Fibroblast of lung (primary cell): ENCODE data around the gene MITF.

Source experiments
- EZH2 ChIP-seq: IDR thresholded peaks from 2 replicates; pipeline ENCODE4 v1.5.1; 2012; ENCODE audit warnings: low read length, control low read depth, mild to moderate bottlenecking; ENCODE audit errors: missing control alignments
- TF ChIP-seq, protein P1 (sequence below), 2 donors: IDR thresholded peaks in 1 of 2; conservative IDR thresholded peaks in 1 of 2; 1 replicate in 1 of 2; 2 replicates in 1 of 2; pipeline ENCODE4 v1.5.1; 2011 to 2012; ENCODE audit warnings: low read length in 2 of 2, control low read depth in 1 of 2, inconsistent platforms in 1 of 2, low read depth in 1 of 2, mild to moderate bottlenecking in 1 of 2

- TF ChIP-seq, protein P1, sequence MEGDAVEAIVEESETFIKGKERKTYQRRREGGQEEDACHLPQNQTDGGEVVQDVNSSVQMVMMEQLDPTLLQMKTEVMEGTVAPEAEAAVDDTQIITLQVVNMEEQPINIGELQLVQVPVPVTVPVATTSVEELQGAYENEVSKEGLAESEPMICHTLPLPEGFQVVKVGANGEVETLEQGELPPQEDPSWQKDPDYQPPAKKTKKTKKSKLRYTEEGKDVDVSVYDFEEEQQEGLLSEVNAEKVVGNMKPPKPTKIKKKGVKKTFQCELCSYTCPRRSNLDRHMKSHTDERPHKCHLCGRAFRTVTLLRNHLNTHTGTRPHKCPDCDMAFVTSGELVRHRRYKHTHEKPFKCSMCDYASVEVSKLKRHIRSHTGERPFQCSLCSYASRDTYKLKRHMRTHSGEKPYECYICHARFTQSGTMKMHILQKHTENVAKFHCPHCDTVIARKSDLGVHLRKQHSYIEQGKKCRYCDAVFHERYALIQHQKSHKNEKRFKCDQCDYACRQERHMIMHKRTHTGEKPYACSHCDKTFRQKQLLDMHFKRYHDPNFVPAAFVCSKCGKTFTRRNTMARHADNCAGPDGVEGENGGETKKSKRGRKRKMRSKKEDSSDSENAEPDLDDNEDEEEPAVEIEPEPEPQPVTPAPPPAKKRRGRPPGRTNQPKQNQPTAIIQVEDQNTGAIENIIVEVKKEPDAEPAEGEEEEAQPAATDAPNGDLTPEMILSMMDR (conservative IDR thresholded peaks at IDR 0.05 in 1 of 2, IDR thresholded peaks at IDR 0.05 in 1 of 2; ENCODE audit: low read depth in 1 of 2, low read length in 2 of 2) = no peak
- no peak for TF ChIP-seq EZH2
Measured at GRCh38 chr3:69902386-69902785, 163.1 kb downstream of the MITF start.
